ENCODE data around the gene KIRREL1.

Gene KIRREL1

DNA sequence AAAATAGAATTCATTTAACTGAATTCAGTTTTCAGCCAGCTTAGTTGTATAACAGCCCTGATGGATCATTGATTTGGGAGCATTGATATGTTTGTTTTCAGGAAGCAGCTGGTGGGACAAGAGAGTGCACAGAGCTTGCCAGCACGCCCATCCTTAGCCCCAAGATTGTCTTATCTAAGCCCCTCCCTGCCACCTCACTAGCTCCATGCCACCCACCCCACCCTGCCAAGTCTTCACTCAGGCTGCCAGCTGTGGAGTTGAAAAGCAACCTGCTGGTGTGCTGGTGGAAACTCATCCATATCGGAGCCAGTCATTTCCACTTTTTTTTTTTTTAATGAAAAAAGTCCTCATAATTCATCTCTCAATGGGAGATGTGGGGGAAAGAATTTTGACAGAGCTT is 11.8 kb downstream of the KIRREL1 start:
- no peak for DNase-seq (ENCODE audit: low read depth in 1 of 2, low spot score in 1 of 2)

DNA sequence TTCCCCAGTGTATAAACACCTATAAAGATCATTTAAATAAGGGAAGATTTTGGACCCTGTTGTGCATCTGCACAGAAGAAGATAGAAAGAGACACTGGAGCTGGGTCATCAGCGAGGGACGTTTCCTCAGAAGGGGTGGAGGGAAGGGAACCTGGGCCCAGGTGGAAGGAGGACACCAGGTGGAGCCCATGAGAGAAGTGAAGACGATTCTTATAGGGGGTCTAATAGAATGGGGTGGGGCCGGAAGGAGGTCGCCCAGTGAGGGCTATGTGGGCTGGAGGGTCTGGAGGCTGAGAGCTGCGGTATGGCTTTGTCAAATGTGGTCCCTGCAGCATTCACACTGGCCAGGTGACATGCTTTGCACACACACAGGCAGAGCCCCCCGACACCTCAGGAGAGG is 13.7 kb downstream of the KIRREL1 start:
- DNase-seq (ENCODE audit: low read depth in 1 of 2, low spot score in 1 of 2): no peak

DNA sequence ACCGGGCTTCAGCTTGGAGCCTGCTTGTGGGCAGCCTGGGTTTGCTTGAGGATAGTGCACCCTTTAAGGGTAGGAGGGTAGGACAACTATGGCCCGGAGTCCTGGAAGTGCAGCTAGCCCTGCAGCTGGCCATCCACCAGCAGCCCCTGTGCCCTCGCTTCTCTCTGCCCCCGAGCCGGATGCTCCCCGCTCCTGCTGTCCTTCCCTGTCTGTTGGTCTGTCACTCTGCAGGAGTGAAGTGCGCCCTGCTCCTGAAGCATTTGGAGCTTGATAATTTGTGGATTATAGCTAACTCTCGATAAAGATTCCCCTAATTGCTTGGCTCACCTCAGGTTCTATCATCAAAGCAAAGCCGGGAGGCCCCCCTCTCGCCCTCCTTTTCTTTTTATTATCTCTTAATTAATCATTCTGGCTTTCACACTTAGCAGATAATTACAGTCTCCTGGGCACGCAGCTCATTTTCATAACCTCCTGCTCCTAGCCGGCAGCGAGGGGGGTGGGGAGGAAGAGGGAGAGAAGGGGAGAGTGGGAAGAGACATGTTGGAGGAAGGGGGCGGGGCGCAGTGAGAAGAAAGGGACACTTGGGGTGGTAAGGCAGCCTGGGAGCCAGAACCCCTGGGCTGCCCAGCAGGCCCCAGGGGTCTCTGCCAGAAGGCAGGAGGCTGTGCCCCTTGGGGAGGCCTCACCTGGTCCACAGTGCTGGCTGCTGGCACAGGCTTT is 14.4 kb downstream of the KIRREL1 start:
- DNase-seq (ENCODE audit: low read depth in 1 of 2, low spot score in 1 of 2): no peak

DNA sequence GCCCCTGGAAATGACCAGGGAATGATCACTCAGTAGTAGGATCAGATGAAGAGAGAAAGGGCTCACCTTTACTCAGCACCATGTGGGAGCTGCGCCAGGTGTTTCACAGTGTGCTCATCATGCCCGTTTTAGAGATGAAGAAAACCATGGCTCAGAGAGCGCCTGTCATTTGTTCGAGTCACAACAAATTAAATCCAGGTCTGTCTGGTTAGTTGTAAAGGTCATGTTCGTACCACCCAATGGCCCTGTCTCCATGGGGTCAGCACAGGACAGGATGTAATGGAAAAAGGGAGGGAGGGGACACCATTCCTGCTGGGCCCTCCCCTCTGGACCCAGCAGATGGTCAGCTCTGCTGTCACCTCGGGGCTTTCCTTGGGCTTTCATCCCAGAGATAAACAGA is 15.2 kb downstream of the KIRREL1 start:
- no peak for DNase-seq (ENCODE audit: low read depth in 1 of 2, low spot score in 1 of 2)

DNA sequence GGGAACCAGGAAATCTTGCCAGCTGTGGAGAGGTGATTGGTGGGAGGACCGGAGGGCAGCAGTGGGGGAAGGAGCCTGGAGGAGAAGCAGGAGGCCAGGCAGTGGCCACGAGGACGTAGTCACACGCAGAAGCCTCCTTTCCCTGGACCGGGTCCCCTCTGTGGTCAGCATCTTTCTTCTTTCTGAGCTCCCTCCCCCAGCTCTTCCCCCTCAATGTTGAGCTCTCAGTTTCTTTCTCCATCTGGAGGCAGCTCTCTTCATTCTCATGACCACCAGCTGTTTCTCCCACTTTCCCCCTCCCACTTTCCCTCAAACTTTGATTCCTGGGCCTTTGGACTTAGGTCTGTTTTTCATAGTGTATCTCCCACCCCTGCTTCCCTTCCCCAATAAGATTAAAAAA is 18.3 kb downstream of the KIRREL1 start:
- no peak for DNase-seq (ENCODE audit: low read depth in 1 of 2, low spot score in 1 of 2)

DNA sequence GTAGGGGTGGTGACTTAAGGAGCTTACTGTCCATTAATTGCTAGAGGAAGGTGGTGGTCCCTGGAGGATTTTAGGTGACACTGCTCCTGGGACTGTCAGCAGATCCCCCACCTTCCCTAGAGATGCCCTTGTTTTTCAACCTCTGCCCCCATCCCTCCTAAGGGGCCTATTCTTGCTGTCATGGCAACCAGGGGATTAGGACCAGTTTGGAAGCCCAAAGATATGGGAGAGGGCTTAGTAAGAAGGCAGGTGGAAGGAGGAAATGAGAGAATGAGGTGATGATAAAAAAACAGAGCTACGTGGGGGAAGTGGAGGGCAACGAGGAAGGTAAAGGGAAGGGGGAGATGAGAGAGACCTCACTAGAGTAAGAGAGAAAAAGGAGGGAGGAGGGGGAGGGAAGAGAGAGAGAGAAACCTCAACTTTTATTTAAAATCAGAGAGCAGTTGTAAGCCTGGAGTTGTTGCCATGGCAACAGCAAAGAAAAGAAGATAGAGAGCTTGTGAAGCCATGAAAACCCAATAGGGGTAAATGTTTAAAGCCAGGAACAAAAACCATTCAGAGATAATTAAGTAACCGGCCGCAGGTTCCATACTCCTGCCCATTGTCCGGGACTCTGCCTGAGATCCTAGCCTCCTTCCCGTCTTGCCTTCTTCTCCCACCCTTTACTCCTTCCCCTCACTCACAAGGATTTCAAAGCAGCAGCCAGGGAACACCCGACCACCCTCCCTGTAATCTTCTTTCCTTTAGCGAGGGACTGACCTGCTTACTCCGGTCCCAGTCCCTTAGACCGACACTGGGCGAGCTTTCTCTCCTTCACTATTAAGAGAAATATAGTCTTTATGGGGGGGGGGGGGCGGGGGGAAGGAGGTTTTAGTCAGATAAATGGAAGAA is 20.6 kb downstream of the KIRREL1 start:
- DNase-seq (ENCODE audit: low read depth in 1 of 2, low spot score in 1 of 2): no peak

DNA sequence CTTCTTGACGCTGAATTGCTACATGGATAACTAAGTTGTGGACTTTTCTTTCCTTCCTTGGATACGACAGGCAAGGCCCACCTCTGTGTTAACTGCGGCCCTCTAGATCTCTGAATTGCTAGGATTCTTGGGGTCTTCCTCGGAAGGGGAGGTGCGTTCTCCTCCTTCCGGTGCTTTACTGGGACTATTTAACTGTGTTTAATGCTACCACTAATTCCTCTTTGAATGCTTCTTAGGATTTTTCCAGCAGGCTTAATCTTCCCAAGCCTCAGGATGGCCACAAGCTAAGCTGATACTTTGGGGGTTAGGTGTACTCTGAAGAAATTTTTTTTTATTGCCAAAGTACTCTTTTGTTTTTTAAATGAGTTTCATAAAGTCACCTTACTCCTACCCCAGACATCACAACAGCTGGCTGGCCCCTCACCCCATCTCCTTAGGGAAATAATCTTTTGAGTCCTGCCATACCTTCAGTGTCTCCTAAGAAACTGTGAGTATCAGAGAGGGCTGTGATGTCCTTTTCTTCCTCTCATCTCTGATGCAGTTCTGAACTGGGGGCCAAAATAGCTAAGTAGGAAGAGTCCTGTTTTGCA is 21.4 kb downstream of the KIRREL1 start:
- DNase-seq (ENCODE audit: low read depth in 1 of 2, low spot score in 1 of 2): no peak

DNA sequence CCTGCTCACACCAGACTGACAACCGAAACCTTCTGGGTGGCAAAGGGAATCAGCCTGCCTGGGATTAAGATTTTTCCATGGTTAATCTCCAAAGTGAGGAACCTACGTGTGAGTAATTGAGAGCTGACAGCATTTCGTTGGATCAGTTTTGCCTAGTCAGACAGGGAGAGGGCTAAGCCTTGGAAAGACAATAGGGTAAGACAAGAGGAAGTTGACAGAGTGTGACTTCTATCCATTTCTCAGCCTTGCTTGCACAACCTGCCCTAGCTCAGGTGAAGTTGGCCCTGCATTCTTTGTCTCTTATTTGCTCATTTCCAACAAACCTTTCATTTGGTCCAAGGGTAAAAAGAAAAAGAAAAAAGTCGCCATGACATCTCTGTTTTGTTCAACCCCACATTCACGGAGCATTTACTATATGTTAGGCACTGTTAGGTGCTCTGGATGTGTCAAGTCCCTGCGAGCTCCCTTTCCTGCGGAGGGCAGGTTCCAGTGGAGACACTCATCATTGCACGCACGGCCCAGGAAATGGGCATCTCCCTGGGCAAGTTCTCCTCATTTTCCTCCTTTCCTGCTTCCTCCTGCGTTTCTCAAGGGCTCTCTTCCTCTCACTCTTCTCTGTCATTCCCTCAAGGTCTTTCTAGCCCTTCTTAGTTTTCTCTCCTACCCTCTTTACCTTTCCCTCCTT is 23.3 kb downstream of the KIRREL1 start:
- DNase-seq (ENCODE audit: low read depth in 1 of 2, low spot score in 1 of 2): no peak

DNA sequence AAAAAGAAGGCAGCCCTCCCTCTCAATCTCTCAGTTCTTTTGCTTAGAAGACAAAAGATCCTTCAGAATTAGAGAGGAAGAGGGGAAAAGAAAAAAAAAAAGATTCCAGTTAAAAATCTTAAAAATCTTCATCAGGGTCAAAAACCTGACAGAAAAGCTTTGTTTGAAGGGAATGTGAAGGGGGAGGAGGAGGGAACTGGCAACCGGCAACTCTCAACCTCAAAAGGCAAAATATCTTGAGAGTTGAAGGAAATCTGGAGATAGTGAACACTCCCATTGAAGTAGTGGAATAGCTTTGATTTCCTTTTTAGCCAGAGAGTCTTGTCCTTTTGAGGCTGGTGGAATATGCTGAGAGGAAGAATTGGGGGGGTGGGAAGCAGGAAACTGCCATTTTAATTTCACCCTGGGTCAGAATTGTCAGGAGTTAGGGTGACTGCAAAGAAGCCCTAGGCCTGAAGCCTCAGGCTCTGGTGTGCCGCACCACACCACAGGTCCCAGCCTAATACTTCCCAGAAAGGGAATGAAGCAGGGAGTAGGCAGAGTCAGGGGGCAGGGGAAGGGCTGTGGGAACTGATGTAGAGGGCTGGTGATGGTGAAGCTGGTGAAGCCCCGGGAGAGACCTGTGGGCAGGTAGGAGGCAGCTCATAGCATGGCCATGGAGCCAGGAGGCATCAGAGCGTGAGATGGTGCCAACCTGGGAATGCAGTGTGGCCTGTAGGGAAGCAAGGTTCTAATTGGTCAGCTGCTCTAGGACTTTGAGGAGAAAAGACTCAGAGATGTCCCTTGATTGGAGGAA is 24.6 kb downstream of the KIRREL1 start:
- DNase-seq (ENCODE audit: low read depth in 1 of 2, low spot score in 1 of 2): no peak

DNA sequence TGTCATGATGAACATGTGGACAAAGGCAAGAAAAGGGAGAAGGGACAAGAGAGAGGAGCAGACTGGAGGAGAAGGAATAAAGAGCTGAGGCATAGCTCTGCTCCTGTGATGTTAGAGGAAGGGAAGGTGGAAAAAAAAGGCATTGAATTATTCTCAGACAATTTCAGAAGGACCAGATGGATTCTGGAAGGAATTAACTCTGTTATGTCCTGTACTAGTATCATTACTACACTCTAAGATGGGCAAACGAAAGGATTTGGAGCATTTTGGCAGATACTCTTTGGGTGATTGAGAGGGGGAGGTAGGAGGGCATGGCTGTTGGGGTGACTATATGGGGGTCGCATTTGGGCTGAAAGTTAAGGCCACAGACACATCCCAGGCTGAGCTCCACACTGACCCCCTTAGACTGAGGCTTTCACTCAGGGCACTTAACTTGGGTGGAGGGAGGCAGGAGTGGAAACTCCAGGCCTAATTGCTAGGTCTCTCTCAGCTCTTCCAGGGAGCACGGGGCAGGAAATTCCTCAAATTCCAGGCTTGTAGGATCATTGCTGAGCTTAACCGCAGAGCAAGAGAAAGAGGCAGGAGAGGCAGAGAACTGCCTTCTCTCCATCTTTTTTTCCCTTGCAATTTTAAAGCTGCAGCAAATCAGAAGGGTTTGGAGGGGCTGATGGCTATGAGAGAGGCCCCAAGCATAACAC is 25.9 kb downstream of the KIRREL1 start:
- DNase-seq (ENCODE audit: low read depth in 1 of 2, low spot score in 1 of 2): no peak

DNA sequence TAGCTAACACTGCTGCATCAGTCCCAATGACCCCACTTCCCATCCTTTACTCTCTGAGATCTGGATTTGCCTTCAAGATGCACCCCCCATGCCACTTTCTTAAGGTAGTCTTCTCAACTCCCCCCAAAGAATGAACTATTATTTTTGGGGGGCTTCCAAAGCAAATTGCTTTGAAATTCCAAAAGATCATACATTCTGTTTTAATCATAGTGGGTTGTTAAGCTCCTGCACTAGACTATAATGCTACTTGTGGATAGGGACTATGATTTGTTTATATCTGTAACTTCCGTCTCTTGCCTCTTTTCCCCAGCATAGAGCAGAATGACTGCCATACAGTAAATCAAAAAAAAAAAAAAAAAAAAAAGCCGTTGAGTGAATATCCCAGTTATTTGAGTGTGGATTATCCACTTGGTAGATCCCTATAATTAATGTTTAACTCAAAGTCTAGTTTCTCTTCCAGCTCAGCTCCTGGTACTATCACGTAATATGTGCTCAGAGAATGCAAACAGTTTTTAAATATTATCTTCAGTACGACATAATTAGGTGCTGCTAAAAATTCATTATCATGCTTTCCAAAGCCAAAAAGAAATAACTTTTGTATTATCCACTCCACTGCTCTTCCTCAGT is 26.9 kb downstream of the KIRREL1 start:
- DNase-seq (ENCODE audit: low read depth in 1 of 2, low spot score in 1 of 2): no peak

DNA sequence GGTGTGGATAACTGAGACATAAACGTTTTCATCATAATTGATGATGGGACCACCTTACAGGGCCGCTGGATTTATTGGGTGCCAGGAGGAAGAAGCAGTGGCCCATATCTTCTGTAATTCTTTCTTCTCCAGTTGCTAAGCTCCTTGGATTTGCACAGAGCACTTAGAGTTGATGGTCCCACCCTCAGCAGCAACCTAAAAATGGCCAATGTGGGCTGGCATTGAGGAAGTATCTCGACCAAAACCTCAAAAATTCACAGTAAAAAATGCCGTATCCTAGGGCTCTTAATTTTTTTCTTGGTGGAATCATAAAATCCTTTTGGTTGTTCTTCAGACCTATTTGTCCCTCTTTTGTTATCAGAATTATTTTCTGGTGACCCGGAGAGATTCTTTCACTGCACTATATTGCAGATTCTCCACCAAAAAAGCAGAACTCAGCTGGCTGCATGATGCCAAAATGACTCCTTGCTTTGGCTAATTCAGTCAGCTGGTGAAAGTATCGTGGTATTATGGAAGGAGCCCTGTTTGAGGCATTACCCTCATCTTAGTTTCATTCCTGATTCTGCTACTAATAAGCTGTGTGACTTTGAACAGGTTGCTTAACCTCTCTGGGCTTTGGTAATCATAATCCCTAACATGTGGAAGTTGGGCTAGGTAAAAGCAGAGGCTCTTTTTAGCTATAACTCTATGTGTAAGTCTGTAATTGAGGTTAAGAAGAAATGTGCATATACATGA is 27.6 kb downstream of the KIRREL1 start:
- DNase-seq (ENCODE audit: low read depth in 1 of 2, low spot score in 1 of 2): no peak

DNA sequence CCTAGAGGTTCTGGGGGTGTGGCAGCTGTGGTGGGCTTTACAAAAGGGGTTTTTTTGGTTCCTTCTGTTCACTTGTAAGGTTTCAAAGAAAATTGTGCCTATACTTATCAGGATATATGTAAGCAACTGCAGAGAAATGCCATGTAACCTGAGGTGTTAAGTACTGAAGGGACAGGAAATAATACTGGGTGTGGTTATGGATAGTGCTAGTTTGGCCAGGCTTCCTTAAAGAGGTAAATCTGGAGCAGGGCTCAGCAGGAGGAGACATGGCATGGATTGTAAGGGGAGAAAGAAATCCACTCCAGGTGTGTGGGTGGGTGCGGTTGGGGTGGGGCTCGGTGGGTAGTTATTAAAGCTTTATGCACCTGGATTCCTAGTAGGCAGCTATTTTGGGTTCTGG is 28.3 kb downstream of the KIRREL1 start:
- no peak for DNase-seq (ENCODE audit: low read depth in 1 of 2, low spot score in 1 of 2)

DNA sequence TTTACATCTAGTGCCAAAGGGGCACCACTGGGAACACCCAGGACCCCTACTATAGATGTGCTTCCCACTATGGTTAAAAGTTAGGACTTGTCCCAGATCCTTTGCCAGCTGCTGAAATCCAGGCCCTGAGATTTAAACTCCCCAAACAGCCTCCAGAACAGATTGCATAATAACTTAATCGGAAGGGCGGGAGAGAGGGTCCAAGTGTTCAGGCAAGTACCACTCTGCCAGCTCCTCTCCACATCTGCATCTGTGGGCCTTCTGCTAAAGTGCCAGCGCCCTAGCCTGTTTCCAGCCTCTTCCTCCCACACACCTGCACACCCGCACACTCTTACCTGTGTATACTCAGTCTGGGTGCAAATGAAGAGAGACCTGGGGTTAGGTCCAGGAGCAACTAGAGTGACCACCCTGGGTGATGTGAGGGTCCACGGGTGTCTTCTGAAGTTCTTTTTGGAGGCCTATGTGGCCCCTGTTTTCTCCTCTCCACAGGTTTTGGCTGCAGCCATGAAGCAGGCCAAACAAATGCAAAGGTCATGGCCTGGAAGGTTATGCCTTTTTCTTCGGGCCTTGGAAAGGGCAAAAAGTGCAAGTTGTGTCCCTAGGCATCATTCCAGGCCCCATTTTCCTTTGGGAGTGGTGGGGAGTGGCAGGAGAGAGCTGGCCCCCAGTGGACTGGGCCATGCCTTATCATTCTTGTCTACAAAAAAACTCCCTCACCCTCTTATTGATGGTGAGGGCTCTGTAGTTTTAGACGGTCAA is 29.3 kb downstream of the KIRREL1 start:
- no peak for DNase-seq (ENCODE audit: low read depth in 1 of 2, low spot score in 1 of 2)

DNA sequence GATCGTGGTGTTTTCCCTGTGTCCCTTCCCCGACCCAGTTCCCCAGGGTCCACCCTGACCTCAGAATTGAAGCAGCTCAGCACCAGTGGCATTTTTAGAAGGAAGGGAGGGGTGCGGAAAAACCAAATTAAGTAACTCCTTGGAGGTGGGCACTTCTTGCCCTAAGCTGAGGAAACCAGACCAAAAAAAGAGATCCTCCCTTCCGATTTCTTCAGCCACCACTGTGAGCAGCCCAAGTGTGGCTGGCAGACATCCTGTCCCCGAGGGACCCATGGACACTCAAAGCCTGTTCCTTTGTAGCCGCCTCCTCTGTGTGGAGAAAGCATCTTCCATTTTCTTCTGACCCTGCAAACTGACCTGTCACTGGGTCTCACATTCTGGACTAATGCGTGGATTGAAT is 31.3 kb downstream of the KIRREL1 start:
- DNase-seq (ENCODE audit: low read depth in 1 of 2, low spot score in 1 of 2): no peak

DNA sequence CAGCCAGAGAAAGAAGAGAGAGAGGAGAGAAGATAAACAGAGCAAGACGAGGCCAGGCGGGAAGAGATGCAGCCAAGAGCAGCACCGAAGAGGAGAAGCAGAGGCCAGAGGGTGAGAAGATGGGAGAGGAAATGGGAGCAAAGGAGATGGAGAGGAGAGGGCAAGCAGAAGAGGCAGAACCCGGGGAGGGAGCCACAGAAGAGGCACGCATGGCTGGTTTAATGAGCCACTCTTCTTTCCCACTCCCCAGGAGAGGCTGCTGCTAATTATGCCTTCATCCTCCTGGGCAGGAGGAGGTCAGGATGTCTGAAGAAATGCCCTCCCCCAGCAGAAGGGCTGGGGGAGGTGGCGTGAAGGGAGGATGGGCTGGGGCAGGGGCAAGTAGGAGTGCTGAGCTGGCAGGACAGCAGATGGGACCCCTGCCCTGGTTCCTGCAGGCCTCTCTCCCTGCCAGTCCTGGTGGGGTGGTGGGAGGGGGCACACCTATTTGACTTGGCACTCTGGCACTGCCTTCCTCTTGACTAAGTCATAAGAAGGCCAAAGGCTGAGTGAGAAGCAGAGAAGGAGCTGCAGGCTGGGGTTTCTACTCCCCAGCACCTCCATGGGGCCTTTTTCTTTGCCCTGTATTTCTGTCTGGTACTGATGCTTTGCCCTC is 32.3 kb downstream of the KIRREL1 start:
- DNase-seq (ENCODE audit: low read depth in 1 of 2, low spot score in 1 of 2): no peak

DNA sequence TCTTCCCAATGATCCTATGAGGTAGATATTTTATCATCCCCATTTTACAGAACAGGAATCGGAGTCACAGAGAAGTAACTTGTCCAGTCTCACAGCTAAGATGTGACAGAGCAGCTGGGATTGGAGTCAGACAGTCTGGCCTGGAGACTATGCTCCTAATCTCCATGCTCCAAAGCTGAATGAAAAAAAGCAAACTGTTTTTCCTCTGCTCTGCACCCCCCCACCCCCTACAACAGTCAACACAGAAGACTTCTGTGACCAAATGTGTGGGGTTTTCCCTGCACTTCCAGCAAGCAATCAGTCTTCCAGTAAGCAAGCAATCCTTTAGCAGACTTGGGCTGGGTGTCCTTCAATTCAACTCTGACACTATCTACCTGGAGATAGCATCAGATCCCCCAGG is 33.2 kb downstream of the KIRREL1 start:
- no peak for DNase-seq (ENCODE audit: low read depth in 1 of 2, low spot score in 1 of 2)

DNA sequence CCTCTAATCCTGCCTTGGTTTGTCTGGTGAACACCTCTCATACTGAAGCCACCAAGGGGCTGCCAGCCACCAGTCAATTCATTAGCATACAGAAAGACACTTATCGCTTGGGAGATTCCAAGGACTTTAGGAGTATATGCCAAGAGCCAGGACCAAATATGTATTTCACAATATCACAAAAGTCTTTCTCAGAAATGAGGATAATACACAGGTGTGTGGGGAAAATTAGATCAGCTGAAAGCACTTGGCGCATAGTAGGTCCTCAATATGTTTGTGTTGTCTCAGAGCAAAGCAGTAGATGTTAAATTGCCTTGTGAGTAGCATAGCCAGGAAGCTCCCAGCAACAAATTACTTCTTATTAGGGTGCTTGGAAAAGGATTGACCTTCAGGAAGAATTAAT is 34.1 kb downstream of the KIRREL1 start:
- no peak for DNase-seq (ENCODE audit: low read depth in 1 of 2, low spot score in 1 of 2)
